ENCODE results near the gene NTN1. TPM values are rescaled to one million over a fixed set of nuclear protein-coding genes. Genes with fewer than 3 reads are reported as not detected.

The NTN1 gene
- total and polyA plus RNA-seq, 2 experiments from 2014 or later = 0.42 to 2.1 TPM

DNA sequence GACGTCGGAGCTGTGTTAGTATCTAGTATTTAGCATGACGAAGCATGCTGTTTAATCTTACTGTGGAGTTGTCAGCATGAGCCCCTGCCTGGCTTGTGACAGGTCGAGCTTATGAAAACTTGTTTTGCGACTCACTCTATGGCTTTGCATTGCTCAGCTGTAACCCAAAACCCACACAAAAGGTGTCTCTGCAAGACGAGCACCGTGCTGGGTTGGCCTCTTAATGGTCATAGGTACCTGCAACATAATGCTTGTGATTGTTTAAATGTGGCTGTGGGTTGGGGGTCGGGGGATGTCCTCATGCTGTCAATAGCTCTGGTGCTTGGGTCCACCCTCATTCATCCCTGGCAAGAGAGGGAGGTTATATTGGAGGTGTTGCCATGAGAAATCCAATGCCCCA lies 5.4 kb downstream of the NTN1 start:
- H3K36me3 ChIP-seq (replicated peaks; ENCODE audit: insufficient read depth, low read depth) = no peaks in the 10 kb centered on the region

DNA sequence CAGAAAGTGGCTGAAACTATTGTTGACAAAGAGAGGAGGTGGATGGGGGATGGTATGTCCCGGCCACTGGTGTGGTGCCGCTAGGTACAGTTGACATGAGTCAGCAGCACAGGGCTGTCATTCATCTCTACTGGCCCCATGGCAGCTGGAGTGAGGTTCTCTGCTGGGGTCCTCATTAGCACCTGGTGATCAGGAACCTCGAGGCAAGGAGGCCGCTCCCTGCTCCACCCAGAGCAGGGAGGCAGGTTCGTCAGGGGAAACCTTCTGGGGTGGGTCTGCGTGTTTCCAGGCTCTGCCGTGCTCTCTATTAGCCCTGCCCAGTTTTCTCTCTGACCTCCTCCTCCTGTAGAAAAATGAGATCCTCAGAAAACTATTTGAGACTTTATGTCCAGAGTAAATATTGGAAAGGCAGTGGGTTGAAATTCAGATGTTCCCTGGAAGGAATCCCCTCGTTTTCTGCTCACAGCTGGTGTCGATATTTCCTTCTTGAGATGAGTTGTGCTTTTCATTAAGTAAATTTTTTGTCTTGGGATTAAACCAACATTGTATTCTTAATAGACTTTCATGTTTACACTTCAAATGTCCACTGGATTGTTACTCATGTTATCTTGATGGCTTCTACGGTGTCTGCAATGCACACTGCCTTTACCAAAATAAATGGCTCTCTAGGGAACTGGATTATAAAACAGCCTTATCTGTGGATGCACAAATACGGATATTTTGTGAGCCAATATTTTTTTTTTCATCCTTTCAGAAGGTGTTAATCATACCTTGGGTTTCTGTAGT lies 7.1 kb downstream of the NTN1 start:
- no peak for DNase-seq (ENCODE audit: low spot score)
- Histone ChIP-seq H3K4me3 (no peak overlapping the region), H4K20me1 (ENCODE audit: insufficient read depth, poor library complexity, severe bottlenecking) (no peaks in the 10 kb centered on the region), H3K9me3 (ENCODE audit: low read depth) (peaks cover 3% of the 10 kb centered on the region), H3K4me2 (no peak overlapping the region), H2AFZ (no peak overlapping the region), H3K4me1 (ENCODE audit: insufficient read depth) (peaks cover 1% of the 10 kb centered on the region), H3K36me3 (replicated peaks; ENCODE audit: insufficient read depth, low read depth) (no peaks in the 10 kb centered on the region), H3K27ac (no peak overlapping the region), H3K27me3 (peaks cover 55% of the 10 kb centered on the region), H3K79me2 (no peaks in the 10 kb centered on the region), H3K9me2 (replicated peaks; ENCODE audit: insufficient read depth) (no peaks in the 10 kb centered on the region)
- WGBS (ENCODE audit: low lambda C conversion rate, missing lambda C conversion rate) = 51% methylated on average over 11 of the region's 11 CpGs
- TF ChIP-seq, protein P1, sequence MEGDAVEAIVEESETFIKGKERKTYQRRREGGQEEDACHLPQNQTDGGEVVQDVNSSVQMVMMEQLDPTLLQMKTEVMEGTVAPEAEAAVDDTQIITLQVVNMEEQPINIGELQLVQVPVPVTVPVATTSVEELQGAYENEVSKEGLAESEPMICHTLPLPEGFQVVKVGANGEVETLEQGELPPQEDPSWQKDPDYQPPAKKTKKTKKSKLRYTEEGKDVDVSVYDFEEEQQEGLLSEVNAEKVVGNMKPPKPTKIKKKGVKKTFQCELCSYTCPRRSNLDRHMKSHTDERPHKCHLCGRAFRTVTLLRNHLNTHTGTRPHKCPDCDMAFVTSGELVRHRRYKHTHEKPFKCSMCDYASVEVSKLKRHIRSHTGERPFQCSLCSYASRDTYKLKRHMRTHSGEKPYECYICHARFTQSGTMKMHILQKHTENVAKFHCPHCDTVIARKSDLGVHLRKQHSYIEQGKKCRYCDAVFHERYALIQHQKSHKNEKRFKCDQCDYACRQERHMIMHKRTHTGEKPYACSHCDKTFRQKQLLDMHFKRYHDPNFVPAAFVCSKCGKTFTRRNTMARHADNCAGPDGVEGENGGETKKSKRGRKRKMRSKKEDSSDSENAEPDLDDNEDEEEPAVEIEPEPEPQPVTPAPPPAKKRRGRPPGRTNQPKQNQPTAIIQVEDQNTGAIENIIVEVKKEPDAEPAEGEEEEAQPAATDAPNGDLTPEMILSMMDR (IDR thresholded peaks at IDR 0.05; ENCODE audit: poor library complexity) = no peak
- no peak for TF ChIP-seq EZH2phosphoT487 (IDR thresholded peaks at IDR 0.05; ENCODE audit: low read depth, severe bottlenecking, unreplicated experiment)
- no peak for TF ChIP-seq EZH2 (IDR thresholded peaks at IDR 0.05; ENCODE audit: borderline replicate concordance)

More for the DNA sequence above, 5.4 kb downstream of the NTN1 start:
- H3K9me2 ChIP-seq (replicated peaks; ENCODE audit: insufficient read depth) = no peaks in the 10 kb centered on the region
- H2AFZ ChIP-seq = no peak overlapping the region
- peaks cover 60% of the 10 kb centered on the region for H3K27me3 ChIP-seq
- no peak overlapping the region for H3K4me3 ChIP-seq
- no peak overlapping the region for H3K4me2 ChIP-seq
- no peaks in the 10 kb centered on the region for H4K20me1 ChIP-seq (ENCODE audit: insufficient read depth, poor library complexity, severe bottlenecking)
- TF ChIP-seq EZH2phosphoT487 (IDR thresholded peaks at IDR 0.05; ENCODE audit: low read depth, severe bottlenecking, unreplicated experiment) (no peak), EZH2 (IDR thresholded peaks at IDR 0.05; ENCODE audit: borderline replicate concordance) (no peak)
- TF ChIP-seq, protein P1 (IDR thresholded peaks at IDR 0.05; ENCODE audit: poor library complexity) = no peak
- H3K4me1 ChIP-seq (ENCODE audit: insufficient read depth) = peaks cover 13% of the 10 kb centered on the region
- no peak overlapping the region for H3K27ac ChIP-seq
- WGBS (ENCODE audit: low lambda C conversion rate, missing lambda C conversion rate) = 57% methylated on average over 8 of the region's 8 CpGs
- H3K79me2 ChIP-seq = no peaks in the 10 kb centered on the region
- peaks cover 3% of the 10 kb centered on the region for H3K9me3 ChIP-seq (ENCODE audit: low read depth)
- no peak for DNase-seq (ENCODE audit: low spot score)

DNA sequence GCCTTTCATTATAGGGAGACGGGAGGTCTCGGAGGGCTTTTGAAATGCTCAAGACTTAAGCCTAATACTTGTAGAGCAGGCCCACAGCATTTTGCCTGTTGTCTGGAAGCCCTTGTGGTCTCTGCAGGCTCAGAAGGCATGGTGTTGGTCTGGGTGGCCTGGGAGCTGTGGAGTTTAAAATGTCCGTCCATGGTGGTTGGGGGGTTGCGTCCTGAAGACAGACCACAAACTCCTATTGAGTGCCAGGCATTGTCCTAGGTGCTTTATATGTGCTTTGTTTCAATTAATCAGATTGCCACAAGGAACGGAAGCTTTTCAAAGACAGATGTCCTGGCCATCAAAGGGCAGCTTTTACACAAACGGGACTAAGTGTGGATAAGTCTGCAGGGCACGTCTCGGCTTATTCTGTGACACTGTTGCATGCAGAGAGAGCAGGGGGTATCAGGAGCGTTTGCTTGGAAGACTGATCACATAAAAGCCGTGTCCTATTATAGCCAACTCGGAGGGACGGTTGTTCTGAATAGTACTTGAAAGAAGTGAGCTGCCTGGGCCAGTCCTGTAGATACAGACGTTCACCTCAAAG lies 7.8 kb downstream of the NTN1 start:
- H3K9me2 ChIP-seq (replicated peaks; ENCODE audit: insufficient read depth) = no peaks in the 10 kb centered on the region
- H3K27ac ChIP-seq = no peak overlapping the region
- no peaks in the 10 kb centered on the region for H3K36me3 ChIP-seq (replicated peaks; ENCODE audit: insufficient read depth, low read depth)
- H4K20me1 ChIP-seq (ENCODE audit: insufficient read depth, poor library complexity, severe bottlenecking) = no peaks in the 10 kb centered on the region
- no peak overlapping the region for H3K4me3 ChIP-seq
- 86% methylated on average over 13 of the region's 13 CpGs for WGBS (ENCODE audit: low lambda C conversion rate, missing lambda C conversion rate)
- H2AFZ ChIP-seq = no peak overlapping the region
- H3K27me3 ChIP-seq = peaks cover 48% of the 10 kb centered on the region
- DNase-seq (ENCODE audit: low spot score) = no peak
- H3K4me1 ChIP-seq (ENCODE audit: insufficient read depth) = no peaks in the 10 kb centered on the region
- H3K4me2 ChIP-seq = no peak overlapping the region
- H3K9me3 ChIP-seq (ENCODE audit: low read depth) = peaks cover 3% of the 10 kb centered on the region
- TF ChIP-seq, protein P1 (IDR thresholded peaks at IDR 0.05; ENCODE audit: poor library complexity) = no peak
- TF ChIP-seq EZH2phosphoT487 (IDR thresholded peaks at IDR 0.05; ENCODE audit: low read depth, severe bottlenecking, unreplicated experiment) (no peak), EZH2 (IDR thresholded peaks at IDR 0.05; ENCODE audit: borderline replicate concordance) (no peak)
- no peaks in the 10 kb centered on the region for H3K79me2 ChIP-seq

All from hepatocyte (in vitro differentiated cells).